Vagina (tissue), 2 donors: ENCODE results near the gene F8. TPM values are rescaled to one million over a fixed set of nuclear protein-coding genes. Genes with fewer than 3 reads are reported as not detected.

ENCODE experiments used
- DNase-seq, 2 donors: peaks; one replicate each; pipeline ENCODE4 v3.0.0-alpha.2; 2017; ENCODE audit errors: extremely low spot score in 2 of 2
- H3K27ac ChIP-seq: fragments of 200-600 bp; sonication (generic); one replicate; pipeline ENCODE4 v1.5.1; 2019
- H3K27me3 ChIP-seq: fragments of 200-600 bp; sonication (generic); one replicate; pipeline ENCODE4 v1.5.1; 2019
- H3K36me3 ChIP-seq, 2 donors: fragments of 200-600 bp; sonication (generic); one replicate each; pipeline ENCODE4 v1.5.1; 2017 to 2019
- H3K4me1 ChIP-seq: fragments of 200-600 bp; sonication (generic); one replicate; pipeline ENCODE4 v1.5.1; 2019
- H3K4me3 ChIP-seq, 2 donors: fragments of 200-600 bp; sonication (generic); 1 replicate in 1 of 2; 2 replicates in 1 of 2; pipeline ENCODE4 v1.5.1; 2016 to 2019
- H3K9me3 ChIP-seq: fragments of 200-600 bp; sonication (generic); one replicate; pipeline ENCODE4 v1.5.1; 2019
- CTCF ChIP-seq, 3 experiments: fragments of 450-650 bp in 2 of 3; fragments of 200-600 bp in 1 of 3; sonication (generic) in 1 of 3; IDR thresholded peaks; one replicate each; pipeline ENCODE4 v1.5.1; 2017 to 2019; ENCODE audit warnings: antibody characterized with exemption in 3 of 3, mild to moderate bottlenecking in 2 of 3, moderate library complexity in 2 of 3
- POLR2A ChIP-seq, 2 donors: fragments of 450-650 bp; IDR thresholded peaks; one replicate each; pipeline ENCODE4 v1.6.1; 2017; ENCODE audit warnings: antibody characterized with exemption in 2 of 2, mild to moderate bottlenecking in 2 of 2, moderate library complexity in 2 of 2
- POLR2AphosphoS5 ChIP-seq, 2 donors: sonication (generic); formaldehyde crosslinking; IDR thresholded peaks; one replicate each; pipeline ENCODE4 v1.9.0; 2017; ENCODE audit warnings: antibody characterized with exemption in 2 of 2, mild to moderate bottlenecking in 2 of 2, low read depth in 1 of 2; ENCODE audit not compliant: insufficient read depth in 1 of 2
- intact Hi-C: fragments of 100-400 bp; cut with DNase I; formaldehyde crosslinking; loops from one replicate; pipeline ENCODE4 v1.15.1; 2023
- total RNA-seq: library from RNA; depleted of rRNA; stranded (reverse); fragments of >200 nt; gene quantifications from one replicate; pipeline ENCODE4 v1.2.3, GENCODE V29; 2016

F8 gene
- total RNA-seq, 1 donor from 2014 or later, result 5.4 TPM

- DNase-seq, result no peak
- Histone ChIP-seq H3K4me1 (peaks cover 15% of the 10 kb centered on the region), H3K36me3 (no peaks in the 10 kb centered on the region), H3K27ac (no peak overlapping the region), H3K9me3 (no peaks in the 10 kb centered on the region), H3K27me3 (no peaks in the 10 kb centered on the region), H3K4me3 (no peak overlapping the region)
- no peak for TF ChIP-seq CTCF (IDR thresholded peaks at IDR 0.05)
- TF ChIP-seq POLR2A (IDR thresholded peaks at IDR 0.05), result no peak
- TF ChIP-seq POLR2AphosphoS5 (IDR thresholded peaks at IDR 0.05; ENCODE audit: insufficient read depth in 1 of 2, low read depth in 1 of 2), result no peak
- intact Hi-C loops, result no loop called here
Measured at GRCh38 chrX:154802947-154803346, 219.6 kb downstream of the F8 start.

GRCh38 chrX:154800478-154801210, 221.9 kb downstream of the F8 start:
- Histone ChIP-seq H3K36me3 (no peaks in the 10 kb centered on the region), H3K4me3 (no peak overlapping the region), H3K27me3 (no peaks in the 10 kb centered on the region), H3K27ac (no peak overlapping the region), H3K4me1 (peaks cover 9% of the 10 kb centered on the region), H3K9me3 (no peaks in the 10 kb centered on the region)
- no peak for DNase-seq
- TF ChIP-seq CTCF (IDR thresholded peaks at IDR 0.05) (no peak), POLR2A (IDR thresholded peaks at IDR 0.05) (no peak), POLR2AphosphoS5 (IDR thresholded peaks at IDR 0.05; ENCODE audit: insufficient read depth in 1 of 2, low read depth in 1 of 2) (no peak)
- intact Hi-C loops, result no loop called here

GRCh38 chrX:154799556-154800348, 222.8 kb downstream of the F8 start:
- no peaks in the 10 kb centered on the region for H3K9me3 ChIP-seq
- intact Hi-C loops, result no loop called here
- no peak for TF ChIP-seq POLR2A (IDR thresholded peaks at IDR 0.05)
- TF ChIP-seq POLR2AphosphoS5 (IDR thresholded peaks at IDR 0.05; ENCODE audit: insufficient read depth in 1 of 2, low read depth in 1 of 2), result no peak
- TF ChIP-seq CTCF (IDR thresholded peaks at IDR 0.05), result no peak
- H3K4me1 ChIP-seq, result peaks cover 8% of the 10 kb centered on the region
- no peaks in the 10 kb centered on the region for H3K27me3 ChIP-seq
- H3K4me3 ChIP-seq, result no peak overlapping the region
- no peak for DNase-seq
- H3K27ac ChIP-seq, result no peak overlapping the region
- H3K36me3 ChIP-seq, result no peaks in the 10 kb centered on the region

- TF ChIP-seq POLR2A (IDR thresholded peaks at IDR 0.05) (no peak), CTCF (IDR thresholded peaks at IDR 0.05) (no peak), POLR2AphosphoS5 (IDR thresholded peaks at IDR 0.05; ENCODE audit: insufficient read depth in 1 of 2, low read depth in 1 of 2) (no peak)
- no peak for DNase-seq
- no peaks in the 10 kb centered on the region for H3K9me3 ChIP-seq
- no peaks in the 10 kb centered on the region for H3K4me1 ChIP-seq
- H3K27ac ChIP-seq, result no peak overlapping the region
- no peak overlapping the region for H3K4me3 ChIP-seq
- H3K27me3 ChIP-seq, result no peaks in the 10 kb centered on the region
- no peaks in the 10 kb centered on the region for H3K36me3 ChIP-seq
- intact Hi-C loops, result no loop called here
Measured at GRCh38 chrX:154797006-154797405, 225.5 kb downstream of the F8 start.

GRCh38 chrX:154795016-154795415, 227.5 kb downstream of the F8 start:
- no peak overlapping the region for H3K4me3 ChIP-seq
- intact Hi-C loops, result no loop called here
- no peaks in the 10 kb centered on the region for H3K36me3 ChIP-seq
- H3K9me3 ChIP-seq, result no peaks in the 10 kb centered on the region
- TF ChIP-seq CTCF (IDR thresholded peaks at IDR 0.05) (no peak), POLR2AphosphoS5 (IDR thresholded peaks at IDR 0.05; ENCODE audit: insufficient read depth in 1 of 2, low read depth in 1 of 2) (no peak), POLR2A (IDR thresholded peaks at IDR 0.05) (no peak)
- H3K27ac ChIP-seq, result no peak overlapping the region
- no peaks in the 10 kb centered on the region for H3K4me1 ChIP-seq
- no peak for DNase-seq
- H3K27me3 ChIP-seq, result no peaks in the 10 kb centered on the region
